CD4-positive, alpha-beta T cell treated with Interleukin-6 at 100 ng/mL for 8 hours (primary cell): ENCODE results near the gene ZEB2.

ENCODE experiments used
- DNase-seq: peaks from one replicate; pipeline ENCODE4 v3.0.0-alpha.2; 2020; ENCODE audit warnings: mixed read lengths, low spot score

Gene ZEB2

DNA sequence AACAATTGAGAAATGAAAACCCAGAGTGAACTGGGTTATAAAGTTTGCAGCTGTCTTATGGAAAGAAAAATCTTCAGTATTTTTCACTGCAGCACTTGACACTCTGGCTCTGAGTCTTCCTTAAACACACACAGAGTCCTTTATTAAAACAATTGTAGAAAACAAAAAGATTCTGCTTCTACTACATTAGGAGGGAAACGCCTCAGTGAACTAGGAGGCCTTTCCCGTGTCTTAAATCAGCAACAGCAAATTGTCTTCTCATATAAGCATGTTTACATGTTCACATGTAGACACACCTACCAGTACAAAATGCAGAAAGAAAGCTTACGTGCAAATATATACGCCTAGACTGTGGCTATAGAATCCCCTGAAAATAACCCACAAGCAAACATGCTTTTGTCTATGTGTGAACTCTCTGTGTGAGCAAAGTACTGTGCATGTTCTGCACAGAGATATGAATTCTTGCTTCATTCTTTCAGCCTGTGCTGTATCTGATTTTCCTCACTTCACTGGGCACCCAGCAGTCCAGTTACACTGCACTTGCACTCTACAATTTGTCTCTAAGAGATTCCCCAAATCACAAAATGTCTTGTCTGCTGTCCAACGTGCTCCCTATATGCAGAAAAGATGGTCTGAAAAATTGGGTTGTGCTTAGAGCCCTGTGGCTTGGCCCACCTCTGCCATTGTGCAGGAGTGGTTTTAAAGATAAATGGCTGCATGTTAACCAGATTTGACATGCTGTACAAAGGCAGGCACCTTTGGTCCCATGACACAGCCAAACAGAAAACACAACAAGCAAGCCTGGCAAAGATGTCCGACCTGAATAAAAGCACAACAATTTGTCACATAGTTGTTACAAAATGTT is 24.5 kb downstream of the ZEB2 start:
- DNase-seq = no peak

DNA sequence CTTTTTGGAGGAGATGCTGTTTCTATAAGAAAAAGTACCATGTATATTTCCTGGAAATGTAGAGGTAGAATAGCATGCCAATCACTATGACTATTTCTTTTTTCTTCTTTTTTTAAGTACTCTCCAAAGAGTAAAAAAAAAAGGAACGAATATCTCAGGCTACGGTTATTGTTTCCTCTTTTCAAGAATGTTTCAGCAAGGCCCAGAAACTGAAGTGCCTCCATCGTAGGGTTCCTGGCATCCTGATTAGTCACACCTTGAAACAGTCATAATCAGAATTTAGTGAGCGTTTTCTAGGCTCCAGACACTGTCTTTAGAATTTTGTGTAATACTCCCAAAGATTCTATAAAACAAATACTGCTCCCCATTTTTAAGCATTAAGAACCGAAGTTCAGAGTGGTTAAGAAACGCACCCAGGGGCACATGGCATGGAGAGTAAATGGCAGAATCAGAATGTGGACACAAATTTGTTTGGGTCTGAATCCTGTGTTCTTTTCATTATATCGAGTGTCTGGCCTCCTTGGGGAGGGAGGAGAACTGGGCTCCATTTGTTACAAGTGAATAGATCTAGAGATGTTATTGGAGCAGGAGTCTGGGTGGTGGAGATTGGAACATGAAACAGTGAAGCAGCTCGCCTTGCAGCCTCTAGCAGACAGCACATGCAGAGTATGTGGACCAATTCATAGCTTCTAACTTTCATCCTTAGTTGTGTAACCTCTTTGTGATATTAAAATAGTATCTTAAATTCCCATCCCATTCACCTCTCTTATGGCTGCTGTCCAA is 26.7 kb downstream of the ZEB2 start:
- DNase-seq = no peak

DNA sequence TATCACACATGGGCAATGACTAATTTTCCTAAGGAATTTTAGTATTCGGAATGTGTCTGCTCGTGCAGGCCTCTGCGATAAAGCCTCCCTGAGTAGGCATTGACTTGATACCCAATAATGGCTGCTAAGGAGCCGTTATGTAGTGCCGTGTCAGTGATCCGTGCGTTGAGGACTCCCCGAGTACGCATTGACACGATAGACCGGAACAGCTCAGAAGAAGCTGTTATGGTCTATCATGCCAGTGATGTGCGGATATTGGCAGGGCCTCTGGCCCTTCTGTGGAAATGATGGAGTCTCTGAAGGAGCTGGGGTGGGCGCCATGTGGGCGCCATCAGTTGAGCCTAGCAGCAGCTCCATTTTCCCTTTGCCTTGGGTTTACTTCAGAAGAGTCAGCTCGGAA is 29.1 kb downstream of the ZEB2 start:
- no peak for DNase-seq

DNA sequence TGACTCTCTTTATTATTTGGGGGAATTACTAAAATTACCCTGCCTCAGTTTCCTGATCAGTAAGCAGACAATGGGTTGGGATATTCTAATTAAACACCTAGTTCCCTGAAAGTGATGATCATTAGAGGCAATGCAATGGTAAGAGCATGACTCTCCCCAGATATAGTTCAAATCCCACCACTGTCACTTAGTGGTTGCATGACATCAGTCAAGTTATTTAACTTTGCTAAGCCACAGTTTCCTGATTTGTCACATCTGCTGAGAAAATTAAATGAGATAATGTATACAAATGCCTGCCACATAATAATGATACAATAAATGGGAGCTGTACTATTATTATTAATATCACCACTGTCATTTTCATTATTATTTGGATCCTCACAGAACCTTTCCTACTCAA is 29.9 kb downstream of the ZEB2 start:
- no peak for DNase-seq

GRCh38 chr2:144489315-144489916 is 30.5 kb downstream of the ZEB2 start:
- no peak for DNase-seq

- DNase-seq = no peak
These were observed 35.5 kb downstream of the ZEB2 start for GRCh38 chr2:144484201-144484948.

DNA sequence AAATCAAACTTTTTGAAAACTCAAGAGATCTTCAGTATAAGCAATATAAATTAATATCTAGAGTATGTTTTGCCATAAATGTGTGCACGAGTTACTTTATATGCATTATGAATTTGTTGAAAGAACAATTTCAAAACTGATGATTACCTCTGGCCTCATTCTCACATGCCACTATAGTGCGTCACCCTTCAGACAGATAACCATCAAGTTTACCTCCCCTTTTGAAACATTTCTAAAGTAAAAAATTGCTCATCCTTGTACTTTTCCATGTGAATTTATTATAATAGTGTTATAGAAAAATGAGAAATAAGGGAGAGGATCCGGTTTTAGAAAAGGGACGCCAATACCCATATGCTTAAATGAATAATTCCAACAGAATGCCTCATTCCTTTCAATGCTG is 38.3 kb downstream of the ZEB2 start:
- DNase-seq = no peak

- no peak for DNase-seq
These were observed 38.8 kb downstream of the ZEB2 start for GRCh38 chr2:144481109-144481508.

DNA sequence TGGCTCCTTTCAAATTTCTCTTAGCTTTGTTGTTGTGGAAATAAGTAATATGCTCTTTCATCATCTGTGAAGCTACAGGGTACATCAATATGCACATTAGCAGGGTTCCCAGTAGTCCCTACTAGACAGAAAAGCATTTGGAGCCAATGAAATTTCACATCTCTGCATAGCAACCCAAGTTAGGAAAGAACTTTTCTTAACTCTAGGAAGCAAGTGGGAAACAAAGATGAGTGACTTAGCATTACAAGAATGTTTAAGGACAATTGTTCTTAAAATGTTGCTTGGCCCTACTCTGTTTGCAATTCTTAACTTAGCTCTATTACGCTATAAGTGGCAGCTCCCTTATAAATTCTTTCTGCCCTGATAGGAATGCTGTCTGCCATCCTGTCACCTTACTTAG is 39.6 kb downstream of the ZEB2 start:
- no peak for DNase-seq

DNA sequence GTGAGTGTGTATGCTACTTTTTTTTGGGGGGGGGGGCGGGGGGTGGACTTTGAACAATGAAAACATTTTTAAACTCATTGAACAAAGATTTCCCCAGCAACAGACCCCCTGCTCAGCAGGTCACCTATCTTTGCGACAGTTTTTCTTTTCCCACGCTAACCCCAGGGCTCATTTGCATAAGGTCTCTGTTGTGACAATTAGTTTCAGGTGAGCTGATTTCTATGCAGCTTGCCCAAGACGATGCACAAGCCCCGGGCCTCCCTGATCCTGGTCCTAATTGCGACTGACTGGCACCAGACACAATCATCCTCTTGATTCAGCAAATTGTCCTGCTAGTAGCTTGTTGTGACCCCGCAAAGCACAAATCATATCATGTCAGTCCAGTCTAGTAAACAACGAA is 40.3 kb downstream of the ZEB2 start:
- no peak for DNase-seq

GRCh38 chr2:144479138-144479537 is 40.8 kb downstream of the ZEB2 start:
- DNase-seq = no peak

- DNase-seq = no peak
These were observed 42.0 kb downstream of the ZEB2 start for GRCh38 chr2:144477957-144478311.

DNA sequence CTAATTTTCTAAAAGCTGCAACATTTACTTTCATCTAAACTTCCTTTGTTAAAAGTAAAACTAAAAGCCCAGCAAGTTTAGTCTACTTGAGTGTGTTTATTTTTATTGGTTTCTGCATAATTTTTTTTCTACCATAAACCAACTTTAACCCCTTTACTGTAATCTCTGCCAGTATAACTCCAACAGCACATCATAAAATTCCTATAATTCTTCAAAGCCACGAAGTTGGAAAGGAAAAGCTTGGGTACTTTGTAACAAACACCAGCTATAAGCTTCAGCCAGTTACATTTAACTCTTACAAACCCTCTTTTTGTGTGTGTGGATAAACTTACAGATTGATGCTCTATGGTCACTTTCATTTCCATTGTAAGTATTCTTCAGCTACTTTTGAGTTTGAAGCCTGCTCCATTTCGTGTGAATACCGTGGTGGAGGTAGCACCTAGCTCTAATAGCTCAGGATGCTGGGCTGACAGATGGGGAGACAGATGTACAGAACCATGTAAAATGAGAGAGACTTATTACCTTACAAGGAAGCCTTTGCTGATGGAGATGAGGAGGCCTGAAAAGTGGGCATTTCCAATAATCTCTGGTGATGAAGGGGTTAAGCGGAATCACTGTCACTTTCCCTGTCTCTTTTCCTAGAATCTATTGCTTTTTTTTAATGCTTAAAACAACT is 42.5 kb downstream of the ZEB2 start:
- no peak for DNase-seq

DNA sequence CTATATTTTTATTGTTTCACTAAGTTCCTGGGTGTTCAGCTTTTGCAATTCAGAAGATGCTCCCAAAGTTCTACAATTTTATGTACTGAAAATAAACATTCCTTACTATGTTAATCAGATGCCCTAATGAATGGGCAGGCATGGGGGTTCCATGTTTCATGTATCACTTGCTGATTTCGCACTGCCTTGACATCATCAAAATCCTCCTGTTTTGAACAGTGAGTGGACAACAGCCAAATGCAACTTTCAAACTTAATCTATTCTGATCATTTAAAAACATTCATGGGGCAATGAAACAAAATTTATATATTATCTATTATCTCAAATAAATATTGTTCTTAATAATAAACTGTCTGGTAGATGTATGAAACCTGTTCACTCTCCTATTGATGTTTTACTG is 43.2 kb downstream of the ZEB2 start:
- no peak for DNase-seq

DNA sequence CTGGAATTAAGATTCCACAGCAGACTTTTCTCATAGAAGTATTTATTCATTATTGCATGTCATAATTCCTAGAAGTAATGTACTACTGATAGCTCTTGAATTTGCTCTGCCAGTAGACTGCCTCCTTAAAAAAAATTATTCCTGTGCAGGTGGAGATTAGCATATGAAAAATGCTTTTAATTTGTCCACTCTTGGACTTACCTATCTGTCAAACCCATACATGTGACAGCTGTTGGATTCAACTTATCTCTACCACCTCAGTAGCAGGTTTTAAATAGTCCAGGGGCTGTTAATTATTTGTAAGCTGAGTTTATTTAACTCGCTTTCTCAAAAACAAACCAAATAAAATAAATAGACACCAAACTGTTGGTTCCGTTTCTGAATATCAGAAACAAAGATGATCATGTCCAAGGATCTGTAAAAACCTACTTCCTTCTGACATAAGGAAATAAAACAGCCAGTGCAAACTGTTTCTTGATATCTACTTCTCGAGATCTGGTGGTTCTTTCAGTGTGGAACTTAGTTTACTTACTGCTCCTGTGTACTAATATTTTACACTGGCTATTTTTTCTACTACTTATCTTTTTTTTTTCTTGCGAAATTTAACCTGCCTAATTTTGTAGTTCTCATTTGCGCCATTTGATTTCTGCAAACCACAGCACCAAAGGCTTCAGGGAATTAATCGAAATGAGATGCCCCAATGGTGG is 44.2 kb downstream of the ZEB2 start:
- no peak for DNase-seq

GRCh38 chr2:144475044-144475443 is 44.9 kb downstream of the ZEB2 start:
- DNase-seq = no peak

DNA sequence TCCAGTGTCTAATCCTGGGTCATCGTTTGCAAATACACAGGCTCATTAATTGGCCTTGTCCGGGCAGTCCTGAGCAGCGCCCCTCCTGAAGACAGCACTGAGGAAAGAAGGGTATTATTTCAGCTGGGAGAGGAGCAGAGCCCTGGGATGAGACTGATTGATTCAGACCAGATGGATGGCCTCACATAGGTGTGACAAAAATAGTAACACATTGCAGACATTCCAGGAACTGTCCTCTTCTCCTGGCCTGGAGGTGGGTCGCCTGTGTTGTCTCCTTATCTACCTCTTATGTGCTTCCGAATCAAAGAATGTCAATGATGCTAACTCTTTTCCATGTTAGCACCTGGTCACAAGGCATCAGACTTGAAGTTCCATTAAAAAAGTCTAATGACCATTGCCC is 45.9 kb downstream of the ZEB2 start:
- no peak for DNase-seq

- DNase-seq = no peak
These were observed 47.0 kb downstream of the ZEB2 start for GRCh38 chr2:144472911-144473310.

- no peak for DNase-seq
These were observed 47.9 kb downstream of the ZEB2 start for GRCh38 chr2:144472046-144472412.

GRCh38 chr2:144471305-144472045 is 48.4 kb downstream of the ZEB2 start:
- DNase-seq = no peak

GRCh38 chr2:144470816-144471215 is 49.1 kb downstream of the ZEB2 start:
- no peak for DNase-seq
